SU-DHL-6 (cell line): Measurements from ENCODE around the gene PTH1R.

Experiments
- H2AFZ ChIP-seq: fragments of 200-600 bp; sonication (generic); 2 replicates; pipeline ENCODE4 v1.6.1; 2014; ENCODE audit warnings: low read depth, mild to moderate bottlenecking, moderate library complexity, mixed read lengths, antibody characterized with exemption, low read length; ENCODE audit not compliant: severe bottlenecking
- H3F3A ChIP-seq: fragments of 200-600 bp; shearing (Covaris generic); 2 replicates; pipeline ENCODE4 v1.6.0; 2016; ENCODE audit warnings: antibody characterized with exemption, mild to moderate bottlenecking; ENCODE audit not compliant: insufficient read depth
- H3K27ac ChIP-seq: fragments of 200-600 bp; sonication (generic); 2 replicates; pipeline ENCODE4 v1.5.1; 2016; ENCODE audit warnings: low read depth, mild to moderate bottlenecking, low read length, moderate library complexity, mixed read lengths
- H3K27me3 ChIP-seq: fragments of 200-600 bp; sonication (generic), shearing (Covaris generic); 2 replicates; pipeline ENCODE4 v1.6.0; 2014; ENCODE audit warnings: mild to moderate bottlenecking, low read length
- H3K36me3 ChIP-seq: fragments of 200-600 bp; sonication (generic); 2 replicates; pipeline ENCODE4 v1.6.1; 2014; ENCODE audit warnings: mild to moderate bottlenecking, low read length, mixed read lengths
- H3K4me2 ChIP-seq: fragments of 300-600, 200-600 bp; shearing (Covaris generic), sonication (generic); 2 replicates; pipeline ENCODE4 v1.6.0; 2014; ENCODE audit warnings: low read length, low read depth, mild to moderate bottlenecking; ENCODE audit not compliant: poor library complexity, severe bottlenecking
- H3K4me3 ChIP-seq: fragments of 200-600 bp; sonication (generic); 2 replicates; pipeline ENCODE4 v1.5.1; 2014; ENCODE audit warnings: antibody characterized with exemption, low read length, mild to moderate bottlenecking, mixed read lengths; ENCODE audit not compliant: insufficient read depth, poor library complexity, severe bottlenecking
- H3K79me2 ChIP-seq: fragments of 200-600 bp; sonication (generic); 2 replicates; pipeline ENCODE4 v1.6.1; 2014; ENCODE audit warnings: mild to moderate bottlenecking, low read length, moderate library complexity; ENCODE audit not compliant: insufficient read depth
- H3K9ac ChIP-seq: fragments of 200-600 bp; sonication (generic); 2 replicates; pipeline ENCODE4 v1.7.0; 2014; ENCODE audit warnings: mild to moderate bottlenecking, low read length
- H3K9me2 ChIP-seq: fragments of 200-600 bp; sonication (generic); replicated peaks from 2 replicates; pipeline ENCODE4 v1.6.1; 2014; ENCODE audit warnings: low read length; ENCODE audit not compliant: insufficient read depth
- H3K9me3 ChIP-seq: fragments of 200-600 bp; sonication (generic); 2 replicates; pipeline ENCODE4 v1.6.1; 2014; ENCODE audit warnings: low read length, mixed read lengths; ENCODE audit not compliant: insufficient read depth
- H4K20me1 ChIP-seq: fragments of 200-600 bp; sonication (generic); 2 replicates; pipeline ENCODE4 v1.6.1; 2014; ENCODE audit warnings: low read depth, mild to moderate bottlenecking, antibody characterized with exemption, low read length, moderate library complexity, mixed read lengths
- EZH2phosphoT487 ChIP-seq: fragments of 200-600 bp; sonication (generic), shearing (Covaris generic); conservative IDR thresholded peaks from 2 replicates; pipeline ENCODE4 v1.6.1; 2018; ENCODE audit warnings: mild to moderate bottlenecking, antibody characterized with exemption, low read length, moderate library complexity, mixed read lengths
- TF ChIP-seq, protein P1 (sequence below): fragments of 200-600 bp; sonication (generic); IDR thresholded peaks from one replicate; pipeline ENCODE4 v1.5.1; 2017; ENCODE audit warnings: antibody characterized with exemption, mild to moderate bottlenecking, low read length, moderate library complexity; ENCODE audit not compliant: insufficient read depth, poor library complexity, severe bottlenecking

PTH1R gene

DNA sequence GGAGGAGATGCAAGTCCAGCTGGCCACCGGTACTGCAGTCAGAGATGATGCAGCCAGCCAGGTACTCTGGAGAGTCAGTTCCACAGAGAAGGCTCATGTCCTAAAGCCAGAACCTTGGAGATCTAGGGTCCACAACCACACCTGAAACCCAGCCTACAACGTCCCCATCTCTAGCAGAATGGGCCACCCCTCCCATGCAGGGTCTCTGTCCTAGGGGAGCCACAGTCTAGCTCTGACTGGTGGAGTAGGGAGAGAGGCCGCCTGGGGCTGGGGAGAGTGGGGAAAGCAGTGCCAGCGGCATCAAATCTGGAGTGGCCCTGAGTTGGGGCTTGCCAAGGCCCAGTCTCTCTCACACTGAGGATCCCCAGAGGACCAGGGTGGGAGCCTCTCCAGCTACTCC, 43.5 kb downstream of the PTH1R start:
- TF ChIP-seq, protein P1, sequence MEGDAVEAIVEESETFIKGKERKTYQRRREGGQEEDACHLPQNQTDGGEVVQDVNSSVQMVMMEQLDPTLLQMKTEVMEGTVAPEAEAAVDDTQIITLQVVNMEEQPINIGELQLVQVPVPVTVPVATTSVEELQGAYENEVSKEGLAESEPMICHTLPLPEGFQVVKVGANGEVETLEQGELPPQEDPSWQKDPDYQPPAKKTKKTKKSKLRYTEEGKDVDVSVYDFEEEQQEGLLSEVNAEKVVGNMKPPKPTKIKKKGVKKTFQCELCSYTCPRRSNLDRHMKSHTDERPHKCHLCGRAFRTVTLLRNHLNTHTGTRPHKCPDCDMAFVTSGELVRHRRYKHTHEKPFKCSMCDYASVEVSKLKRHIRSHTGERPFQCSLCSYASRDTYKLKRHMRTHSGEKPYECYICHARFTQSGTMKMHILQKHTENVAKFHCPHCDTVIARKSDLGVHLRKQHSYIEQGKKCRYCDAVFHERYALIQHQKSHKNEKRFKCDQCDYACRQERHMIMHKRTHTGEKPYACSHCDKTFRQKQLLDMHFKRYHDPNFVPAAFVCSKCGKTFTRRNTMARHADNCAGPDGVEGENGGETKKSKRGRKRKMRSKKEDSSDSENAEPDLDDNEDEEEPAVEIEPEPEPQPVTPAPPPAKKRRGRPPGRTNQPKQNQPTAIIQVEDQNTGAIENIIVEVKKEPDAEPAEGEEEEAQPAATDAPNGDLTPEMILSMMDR = no peak
- TF ChIP-seq EZH2phosphoT487 = no peak
- H3K4me2 ChIP-seq = no peak overlapping the region
- H3K9ac ChIP-seq = no peak overlapping the region
- peaks cover 10% of the 10 kb centered on the region; the same call in 1 of the 2 replicates for H3F3A ChIP-seq
- H4K20me1 ChIP-seq = no peaks in the 10 kb centered on the region
- no peak overlapping the region for H3K4me3 ChIP-seq
- peaks cover 46% of the 10 kb centered on the region for H3K36me3 ChIP-seq
- peaks cover 16% of the 10 kb centered on the region; the same call in 1 of the 2 replicates for H3K79me2 ChIP-seq
- H3K27ac ChIP-seq = no peak overlapping the region
- H3K9me3 ChIP-seq = no peaks in the 10 kb centered on the region
- no peak overlapping the region for H2AFZ ChIP-seq
- no peaks in the 10 kb centered on the region for H3K27me3 ChIP-seq
- no peaks in the 10 kb centered on the region for H3K9me2 ChIP-seq

DNA sequence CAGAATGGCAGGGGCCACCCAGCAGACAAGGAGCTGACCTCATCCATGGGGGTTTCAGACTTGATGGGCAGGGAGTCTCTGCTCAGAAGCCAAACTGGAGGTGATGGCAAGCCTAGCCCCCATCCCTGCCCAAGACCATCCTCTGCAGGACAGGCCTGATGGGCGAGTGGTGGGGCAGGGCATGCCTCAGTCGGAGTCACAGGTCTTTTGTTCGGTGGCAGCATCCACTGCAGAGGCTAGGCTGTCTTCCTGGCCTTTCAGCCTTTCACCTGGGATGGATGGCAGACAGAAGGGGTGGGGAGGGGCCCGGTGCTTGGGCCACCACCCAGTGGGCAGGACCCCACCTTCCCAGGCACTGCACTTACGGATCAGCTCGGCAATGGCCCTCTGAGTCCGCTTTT, 44.4 kb downstream of the PTH1R start:
- peaks cover 21% of the 10 kb centered on the region; the same call in 1 of the 2 replicates for H3K79me2 ChIP-seq
- peaks cover 15% of the 10 kb centered on the region for H3F3A ChIP-seq
- no peak overlapping the region for H3K9ac ChIP-seq
- no peak overlapping the region for H3K4me3 ChIP-seq
- no peaks in the 10 kb centered on the region for H3K9me3 ChIP-seq
- H3K27me3 ChIP-seq = no peaks in the 10 kb centered on the region
- no peaks in the 10 kb centered on the region for H3K9me2 ChIP-seq
- H2AFZ ChIP-seq = no peak overlapping the region
- H3K4me2 ChIP-seq = no peak overlapping the region
- H3K27ac ChIP-seq = no peak overlapping the region
- no peaks in the 10 kb centered on the region for H4K20me1 ChIP-seq
- no peak for TF ChIP-seq EZH2phosphoT487
- TF ChIP-seq, protein P1 = no peak
- peaks cover 42% of the 10 kb centered on the region for H3K36me3 ChIP-seq

DNA sequence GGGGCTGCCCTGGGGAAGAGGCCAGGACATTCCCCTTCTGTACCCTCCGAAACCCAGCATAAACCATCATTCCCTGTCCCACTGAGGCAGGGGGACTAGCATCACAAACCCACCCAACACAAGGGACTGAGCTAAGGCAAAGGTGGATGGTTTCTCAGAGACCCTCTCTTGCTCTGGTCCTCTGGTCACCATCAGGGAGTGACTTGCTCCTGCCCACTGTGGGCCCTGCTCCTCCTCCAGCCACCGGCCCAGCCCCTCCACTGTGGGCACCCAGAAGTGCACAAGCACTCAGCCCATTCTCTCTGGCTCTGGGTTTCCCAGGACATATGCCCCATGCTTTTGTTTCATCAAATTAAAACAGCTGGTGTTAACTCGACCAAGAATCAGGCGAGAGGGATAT, 44.9 kb downstream of the PTH1R start:
- peaks cover 39% of the 10 kb centered on the region for H3K36me3 ChIP-seq
- H3K9me3 ChIP-seq = no peaks in the 10 kb centered on the region
- peaks cover 18% of the 10 kb centered on the region for H3F3A ChIP-seq
- H3K27me3 ChIP-seq = no peaks in the 10 kb centered on the region
- TF ChIP-seq, protein P1 = no peak
- TF ChIP-seq EZH2phosphoT487 = no peak
- H2AFZ ChIP-seq = no peak overlapping the region
- H3K9me2 ChIP-seq = no peaks in the 10 kb centered on the region
- no peaks in the 10 kb centered on the region for H4K20me1 ChIP-seq
- H3K4me3 ChIP-seq = no peak overlapping the region
- H3K79me2 ChIP-seq = peaks cover 21% of the 10 kb centered on the region; the same call in 1 of the 2 replicates
- no peak overlapping the region for H3K4me2 ChIP-seq
- no peak overlapping the region for H3K9ac ChIP-seq
- no peak overlapping the region for H3K27ac ChIP-seq
